NCI-H2196 treated with DMSO at 0.1 percent for 48 hours (cell line): ENCODE data around the gene TTLL7.

Source experiments
- DNase-seq: peaks from one replicate; lab custom pipeline; 2025; ENCODE audit not compliant: unreplicated experiment; lab: John Stamatoyannopoulos, UW

TTLL7 gene

DNA sequence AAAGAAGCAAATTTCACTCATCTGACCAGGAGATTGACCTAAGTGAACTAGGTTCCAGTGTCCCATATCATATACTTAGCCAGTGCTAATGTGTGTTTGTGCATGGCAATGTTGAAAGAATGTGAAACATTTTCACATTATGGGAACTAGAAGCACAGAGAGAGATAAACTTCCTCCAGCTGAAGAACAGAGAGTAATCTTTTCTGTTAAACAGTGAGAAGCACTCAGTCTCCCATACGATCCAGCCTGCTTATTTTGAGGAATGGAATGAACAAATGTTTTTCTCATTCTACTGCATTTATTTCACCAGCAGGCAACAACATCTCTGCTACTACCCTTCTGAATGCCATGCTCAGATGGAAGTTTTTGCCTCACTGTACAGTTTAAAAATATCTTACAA is 170.5 kb downstream of the TTLL7 start:
- DNase-seq: no peak

DNA sequence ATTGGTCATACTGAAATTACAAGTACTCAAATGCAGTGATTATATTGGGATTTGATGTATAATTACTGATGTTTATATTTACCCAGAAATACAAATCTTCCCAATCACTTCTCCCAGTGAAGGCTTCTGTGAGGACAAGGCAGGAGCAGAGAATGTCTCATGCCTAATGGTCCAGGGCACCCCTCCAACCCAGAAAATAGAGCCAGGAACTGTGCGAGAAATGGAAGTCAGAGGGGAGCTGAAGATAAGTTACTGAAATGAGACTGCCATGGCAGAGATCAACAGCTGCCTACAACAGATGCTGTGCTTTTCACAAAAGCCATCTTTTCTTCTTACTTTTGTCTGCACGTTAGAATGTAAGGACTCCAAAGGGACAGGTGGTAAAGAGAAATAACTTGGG is 171.2 kb downstream of the TTLL7 start:
- DNase-seq: no peak

DNA sequence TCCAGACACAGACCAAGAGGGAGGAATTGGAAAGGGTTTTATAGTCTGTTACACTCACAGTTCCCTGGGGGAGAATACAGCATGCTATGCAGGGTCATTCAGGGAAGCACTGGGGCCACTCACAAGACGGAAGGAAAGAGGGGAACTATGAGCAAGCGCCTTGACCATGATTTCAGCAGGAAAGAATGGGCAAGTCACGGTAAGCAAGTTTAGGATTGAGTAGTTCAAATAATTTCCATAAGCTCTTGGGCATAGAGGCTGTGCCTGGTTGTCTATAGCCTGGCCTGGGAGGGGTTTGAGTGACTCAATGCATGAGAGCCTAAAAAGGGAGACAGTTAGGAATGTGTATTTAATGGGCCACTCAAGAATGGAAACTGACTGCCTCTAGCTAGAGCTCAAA is 176.7 kb downstream of the TTLL7 start:
- no peak for DNase-seq

DNA sequence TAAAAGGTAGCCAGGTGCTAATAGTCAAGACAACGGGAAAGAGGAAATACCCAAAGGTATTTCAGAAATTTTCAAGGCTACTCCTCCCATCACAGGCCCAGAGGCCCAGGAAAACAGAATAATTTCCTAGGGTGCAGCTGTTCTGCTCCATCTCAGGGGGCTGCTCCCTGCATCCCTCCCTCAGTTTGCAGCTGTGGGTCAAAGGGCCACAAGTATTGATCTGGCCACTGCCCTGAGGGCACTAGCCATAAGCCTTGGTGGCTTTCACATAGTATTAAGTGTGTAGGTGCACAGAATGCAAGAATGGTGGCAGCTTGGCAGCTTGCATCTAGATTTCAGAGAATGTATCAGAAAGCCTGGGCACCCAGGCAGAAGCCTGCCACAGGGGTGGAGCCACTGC is 179.5 kb downstream of the TTLL7 start:
- DNase-seq: no peak

DNA sequence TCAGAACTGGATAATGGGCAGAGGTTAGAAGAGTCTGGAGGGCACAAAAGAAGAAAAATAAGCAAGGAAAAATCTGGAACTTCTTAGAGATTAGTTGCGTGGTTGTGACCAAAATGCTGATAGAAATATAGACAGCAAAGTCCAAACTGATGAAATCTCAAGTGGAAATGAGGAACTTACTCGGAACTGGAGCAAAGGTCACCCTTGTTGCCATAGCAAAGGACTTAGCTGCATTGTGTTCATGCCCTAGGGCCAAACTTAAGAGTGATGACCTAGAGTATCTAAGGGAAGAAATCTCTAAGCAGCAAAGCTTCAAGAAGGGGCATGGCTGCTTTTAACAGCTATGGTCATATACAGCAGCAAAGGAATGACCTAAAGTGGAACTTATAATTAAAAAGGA is 180.0 kb downstream of the TTLL7 start:
- DNase-seq: no peak

DNA sequence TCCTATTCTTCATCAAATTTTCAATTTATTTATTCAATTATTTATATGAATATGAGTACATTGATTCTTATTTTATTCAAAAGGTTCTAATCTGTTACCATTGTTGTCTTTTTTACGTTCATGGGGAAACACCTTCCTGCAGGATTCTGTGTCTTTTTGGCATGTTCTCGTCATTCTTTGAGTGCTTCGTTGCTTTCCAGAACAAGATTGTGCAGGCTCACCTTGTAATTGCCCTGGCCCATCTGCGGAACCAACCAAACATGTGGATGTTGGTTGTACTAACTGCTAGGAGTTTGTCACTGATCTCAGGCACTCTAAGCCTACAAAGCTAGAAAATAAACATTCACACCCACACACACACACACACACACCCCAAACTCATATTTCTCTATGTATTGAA is 182.1 kb downstream of the TTLL7 start:
- no peak for DNase-seq

DNA sequence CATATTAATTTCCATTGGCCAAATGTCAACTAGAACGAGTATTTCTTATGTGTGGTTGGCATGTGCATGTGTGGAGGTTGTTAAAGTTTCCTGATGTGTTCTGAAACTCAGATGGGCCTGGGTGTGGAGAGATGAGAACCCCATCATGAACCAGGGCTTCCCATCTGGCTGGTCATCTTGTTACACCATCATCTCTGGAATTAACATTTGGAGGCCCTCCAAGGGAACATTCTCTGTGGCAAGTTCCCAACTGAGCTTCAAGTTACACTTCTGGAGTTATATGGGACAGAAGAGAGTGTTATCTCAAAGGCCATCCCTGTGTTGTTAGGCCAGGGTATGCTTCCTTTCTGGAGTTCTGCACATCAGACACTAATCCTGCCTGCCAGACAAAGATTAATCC is 183.6 kb downstream of the TTLL7 start:
- DNase-seq: no peak
